NCI-H1417 (cell line): ENCODE data around the gene SEC11A.
"Not testable (repeated sequence)": the region's sequence is repeated elsewhere in the genome, so short reads cannot be mapped to it uniquely, and the experiment has no call there.

ENCODE experiments used
- DNase-seq, 3 experiments: peaks; one replicate each; lab custom pipeline; 2025; lab: John Stamatoyannopoulos, UW

Gene SEC11A

GRCh38 chr15:84641871-84642270, 74.1 kb downstream of the SEC11A start:
- not testable (repeated sequence) for DNase-seq

GRCh38 chr15:84638103-84638502, 77.8 kb downstream of the SEC11A start:
- DNase-seq: peak in 1 of 3 experiments; percentile 26

- DNase-seq: peak in 1 of 3 experiments; percentile 55
These were observed 81.6 kb downstream of the SEC11A start for GRCh38 chr15:84634228-84634837.

GRCh38 chr15:84633311-84634227, 82.4 kb downstream of the SEC11A start:
- peak; percentile 46 to 82 (median 80) for DNase-seq

- no peak for DNase-seq
These were observed 84.2 kb downstream of the SEC11A start for GRCh38 chr15:84631706-84632272.

DNA sequence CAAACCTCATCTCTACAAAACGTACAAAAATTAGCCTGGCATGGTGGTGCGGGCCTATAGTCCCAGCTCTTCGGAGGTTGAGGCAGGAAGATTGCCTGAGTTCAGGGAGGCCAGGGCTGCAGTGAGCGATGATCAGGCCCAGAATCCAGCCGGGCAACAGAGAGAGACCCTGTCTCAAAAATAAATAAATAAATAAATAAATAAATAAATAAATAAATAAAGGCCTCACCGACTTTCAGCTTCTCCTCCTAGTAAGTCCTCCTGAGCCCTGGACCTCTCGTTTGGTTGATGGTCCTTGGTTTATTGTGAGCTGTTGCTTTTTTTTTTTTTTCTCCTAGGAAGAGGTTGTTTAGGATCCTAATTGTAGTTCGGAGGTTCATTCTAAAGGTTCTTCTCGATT, 86.9 kb downstream of the SEC11A start:
- DNase-seq: no peak

DNA sequence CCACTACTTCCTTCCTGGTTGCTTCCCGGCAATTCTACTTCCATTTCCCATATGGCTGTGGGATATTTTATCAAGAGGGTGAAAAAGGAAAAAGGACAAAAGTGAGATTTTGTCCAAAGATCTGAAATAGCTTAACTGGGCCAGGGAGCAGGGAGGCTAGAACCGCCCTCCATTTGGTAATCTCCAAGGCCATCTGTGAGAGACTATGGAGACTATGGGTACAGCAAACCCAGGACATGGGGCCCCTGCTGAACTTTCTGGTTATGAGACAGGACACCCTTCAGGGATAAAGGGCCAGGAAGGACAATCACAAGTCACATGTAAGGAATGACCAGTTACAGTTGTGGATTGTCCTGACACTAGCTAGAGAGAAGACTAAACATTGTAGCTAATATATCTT, 90.8 kb downstream of the SEC11A start:
- no peak for DNase-seq

GRCh38 chr15:84624359-84624758, 91.6 kb downstream of the SEC11A start:
- no peak for DNase-seq

DNA sequence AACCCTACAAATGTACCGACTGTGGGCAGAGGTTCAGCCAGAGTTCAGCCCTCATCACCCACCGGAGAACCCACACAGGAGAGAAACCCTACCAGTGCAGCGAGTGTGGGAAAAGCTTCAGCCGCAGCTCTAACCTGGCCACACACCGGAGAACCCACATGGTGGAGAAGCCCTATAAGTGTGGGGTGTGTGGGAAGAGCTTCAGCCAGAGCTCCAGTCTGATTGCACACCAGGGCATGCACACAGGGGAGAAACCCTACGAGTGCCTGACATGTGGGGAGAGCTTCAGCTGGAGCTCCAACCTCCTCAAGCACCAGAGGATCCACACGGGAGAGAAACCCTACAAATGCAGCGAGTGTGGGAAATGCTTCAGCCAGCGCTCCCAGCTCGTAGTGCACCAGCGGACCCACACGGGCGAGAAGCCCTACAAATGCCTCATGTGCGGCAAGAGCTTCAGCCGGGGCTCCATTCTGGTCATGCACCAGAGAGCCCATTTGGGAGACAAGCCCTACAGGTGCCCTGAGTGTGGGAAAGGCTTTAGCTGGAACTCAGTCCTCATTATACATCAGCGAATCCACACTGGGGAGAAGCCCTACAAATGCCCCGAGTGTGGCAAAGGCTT, 94.5 kb downstream of the SEC11A start:
- DNase-seq: no peak

DNA sequence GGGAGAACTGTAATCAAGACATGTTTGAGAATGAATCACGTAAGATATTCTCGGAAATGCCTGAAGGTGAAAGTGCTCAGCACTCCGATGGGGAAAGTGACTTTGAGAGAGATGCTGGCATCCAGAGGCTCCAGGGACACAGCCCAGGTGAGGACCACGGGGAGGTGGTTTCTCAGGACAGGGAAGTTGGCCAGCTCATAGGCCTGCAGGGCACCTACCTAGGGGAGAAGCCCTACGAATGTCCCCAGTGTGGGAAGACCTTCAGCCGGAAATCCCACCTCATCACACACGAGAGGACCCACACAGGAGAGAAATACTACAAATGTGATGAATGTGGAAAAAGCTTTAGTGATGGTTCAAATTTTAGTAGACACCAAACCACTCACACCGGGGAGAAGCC, 95.3 kb downstream of the SEC11A start:
- no peak for DNase-seq
